Gastroesophageal sphincter (tissue), 3 donors: ENCODE data around the gene TICAM1.
A peak's percentile ranks its signal among the peaks of the same experiment; 100 is the strongest.

Experiments used
- EP300 ChIP-seq: sonication (generic); formaldehyde crosslinking; IDR thresholded peaks from one replicate; pipeline ENCODE4 v1.6.1; 2017; ENCODE audit warnings: antibody characterized with exemption, mild to moderate bottlenecking
- POLR2A ChIP-seq, 2 donors: fragments of 450-650 bp; IDR thresholded peaks; one replicate each; pipeline ENCODE4 v1.6.1; 2017; ENCODE audit warnings: antibody characterized with exemption in 2 of 2, mild to moderate bottlenecking in 2 of 2, moderate library complexity in 1 of 2
- POLR2AphosphoS5 ChIP-seq: sonication (generic); formaldehyde crosslinking; IDR thresholded peaks from one replicate; pipeline ENCODE4 v1.6.1; 2017; ENCODE audit warnings: antibody characterized with exemption
- TF ChIP-seq, protein P1 (sequence below), 4 experiments: fragments of 200-600 bp in 2 of 4; fragments of 450-650 bp in 2 of 4; sonication (generic) in 1 of 4; IDR thresholded peaks; one replicate each; pipeline ENCODE4 v1.5.1; 2017 to 2019; ENCODE audit warnings: antibody characterized with exemption in 4 of 4, mild to moderate bottlenecking in 2 of 4, moderate library complexity in 2 of 4

DNA sequence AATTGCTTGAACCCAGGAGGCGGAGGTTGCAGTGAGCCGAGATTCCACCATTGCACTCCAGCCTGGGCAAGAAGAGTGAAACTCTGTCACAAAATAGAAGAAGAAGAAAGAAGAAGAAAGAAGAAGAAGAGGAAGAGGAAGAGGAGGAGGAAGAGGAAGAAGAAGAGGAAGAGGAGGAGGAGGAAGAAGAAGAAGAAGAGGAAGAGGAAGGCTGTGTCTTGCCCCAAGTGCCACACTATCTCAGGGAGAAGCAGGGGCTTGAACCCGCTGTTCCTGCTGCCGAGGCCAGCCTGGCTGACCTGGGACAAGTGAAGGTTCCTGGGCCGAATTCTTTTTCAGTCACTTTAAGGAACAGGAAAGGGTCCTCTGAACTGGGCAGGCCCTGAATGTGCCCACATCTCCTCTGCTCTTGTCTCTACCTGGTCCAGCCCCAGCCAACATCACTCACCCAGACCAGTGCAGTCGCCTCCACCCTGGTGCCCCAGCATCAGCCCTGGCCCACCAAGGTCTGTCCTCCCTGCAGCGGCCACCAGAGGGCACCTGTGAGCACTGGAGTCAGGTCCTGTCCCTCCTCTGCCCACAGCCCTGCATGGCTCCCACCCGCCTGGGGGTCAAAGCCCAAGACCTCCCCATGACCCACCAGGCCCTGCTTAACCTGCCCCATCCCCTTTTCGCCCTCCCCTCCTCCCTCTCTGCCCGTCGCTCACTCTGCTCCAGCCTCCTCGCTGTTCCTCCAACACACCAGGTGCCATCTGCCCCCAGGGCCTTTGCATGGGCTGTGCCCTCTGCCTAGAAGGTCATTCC, 20.0 kb downstream of the TICAM1 start:
- TF ChIP-seq, protein P1, sequence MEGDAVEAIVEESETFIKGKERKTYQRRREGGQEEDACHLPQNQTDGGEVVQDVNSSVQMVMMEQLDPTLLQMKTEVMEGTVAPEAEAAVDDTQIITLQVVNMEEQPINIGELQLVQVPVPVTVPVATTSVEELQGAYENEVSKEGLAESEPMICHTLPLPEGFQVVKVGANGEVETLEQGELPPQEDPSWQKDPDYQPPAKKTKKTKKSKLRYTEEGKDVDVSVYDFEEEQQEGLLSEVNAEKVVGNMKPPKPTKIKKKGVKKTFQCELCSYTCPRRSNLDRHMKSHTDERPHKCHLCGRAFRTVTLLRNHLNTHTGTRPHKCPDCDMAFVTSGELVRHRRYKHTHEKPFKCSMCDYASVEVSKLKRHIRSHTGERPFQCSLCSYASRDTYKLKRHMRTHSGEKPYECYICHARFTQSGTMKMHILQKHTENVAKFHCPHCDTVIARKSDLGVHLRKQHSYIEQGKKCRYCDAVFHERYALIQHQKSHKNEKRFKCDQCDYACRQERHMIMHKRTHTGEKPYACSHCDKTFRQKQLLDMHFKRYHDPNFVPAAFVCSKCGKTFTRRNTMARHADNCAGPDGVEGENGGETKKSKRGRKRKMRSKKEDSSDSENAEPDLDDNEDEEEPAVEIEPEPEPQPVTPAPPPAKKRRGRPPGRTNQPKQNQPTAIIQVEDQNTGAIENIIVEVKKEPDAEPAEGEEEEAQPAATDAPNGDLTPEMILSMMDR (IDR thresholded peaks at IDR 0.05), result peak in 3 of 4 experiments; percentile 78 to 93 (median 85)
- no peak for TF ChIP-seq POLR2A (IDR thresholded peaks at IDR 0.05)
- TF ChIP-seq POLR2AphosphoS5, result no peak
- TF ChIP-seq EP300, result no peak
